ENCODE measurements around the gene TNFRSF6B.

Gene TNFRSF6B

GRCh38 chr20:63698739-63699465 lies 2.5 kb downstream of the TNFRSF6B start:
- FAIRE-seq, result no peak

GRCh38 chr20:63699466-63700198 lies 3.2 kb downstream of the TNFRSF6B start:
- no peak for FAIRE-seq

- no peak for FAIRE-seq
These were observed 4.0 kb downstream of the TNFRSF6B start for GRCh38 chr20:63700199-63701050.

- no peak for FAIRE-seq
These were observed 4.5 kb downstream of the TNFRSF6B start for GRCh38 chr20:63701051-63701328.

- no peak for FAIRE-seq
These were observed 5.0 kb downstream of the TNFRSF6B start for GRCh38 chr20:63701329-63702035.

- no peak for FAIRE-seq
These were observed 5.7 kb downstream of the TNFRSF6B start for GRCh38 chr20:63702036-63702665.

- FAIRE-seq, result no peak
These were observed 6.5 kb downstream of the TNFRSF6B start for GRCh38 chr20:63702751-63703470.

- FAIRE-seq, result no peak
These were observed 7.1 kb downstream of the TNFRSF6B start for GRCh38 chr20:63703471-63703975.

GRCh38 chr20:63703976-63704748 lies 7.7 kb downstream of the TNFRSF6B start:
- FAIRE-seq, result no peak

- no peak for FAIRE-seq
These were observed 8.3 kb downstream of the TNFRSF6B start for GRCh38 chr20:63704749-63705117.

GRCh38 chr20:63705232-63706026 lies 9.0 kb downstream of the TNFRSF6B start:
- FAIRE-seq, result no peak

GRCh38 chr20:63706027-63706695 lies 9.7 kb downstream of the TNFRSF6B start:
- no peak for FAIRE-seq

- no peak for FAIRE-seq
These were observed 10.6 kb downstream of the TNFRSF6B start for GRCh38 chr20:63706852-63707557.

GRCh38 chr20:63707558-63708300 lies 11.3 kb downstream of the TNFRSF6B start, which contains the start of the genes ARFRP1 and ZGPAT:
TSS of gene ARFRP1 (minus strand) at chr20:63707976. CDS start at chr20:63707091, 885 bp downstream.
TSS of gene ZGPAT (plus strand) at chr20:63708039. CDS start at chr20:63708581, 542 bp downstream.
- FAIRE-seq, result no peak

GRCh38 chr20:63708301-63709148 lies 12.1 kb downstream of the TNFRSF6B start:
- FAIRE-seq, result no peak

GRCh38 chr20:63709149-63709527 lies 12.7 kb downstream of the TNFRSF6B start:
- no peak for FAIRE-seq
